ENCODE data around the gene SMU1. TPM values are rescaled to one million over a fixed set of nuclear protein-coding genes. Genes with fewer than 3 reads are reported as not detected.

The SMU1 gene
- total RNA-seq, 1 donor from 2014 or later = 22.9 TPM

- Mint-ChIP-seq H3K27ac (ENCODE audit: unreplicated experiment) (peak overlapping the region; percentile 84), H3K4me3 (ENCODE audit: unreplicated experiment) (peak overlapping the region; percentile 94), H3K4me1 (ENCODE audit: low read depth, unreplicated experiment) (peaks cover 40% of the 10 kb centered on the region), H3K27me3 (ENCODE audit: low read depth, unreplicated experiment) (no peaks in the 10 kb centered on the region), H3K9me3 (ENCODE audit: unreplicated experiment) (no peaks in the 10 kb centered on the region), H3K36me3 (ENCODE audit: low read depth, unreplicated experiment) (peaks cover 10% of the 10 kb centered on the region)
- FAIRE-seq (no peak), DNase-seq (ENCODE audit: low read depth) (peak; percentile 18)
- H3K4me2 ChIP-seq (ENCODE audit: low read length) = peak overlapping the region; percentile 94
- H3K9me3 ChIP-seq (ENCODE audit: insufficient read depth, low read depth, low read length) = no peaks in the 10 kb centered on the region
- H3K9ac ChIP-seq (ENCODE audit: low read length) = peak overlapping the region; percentile 99
- H3K4me1 ChIP-seq (ENCODE audit: insufficient read depth, low read length) = peaks cover 18% of the 10 kb centered on the region
- peaks cover 50% of the 10 kb centered on the region for H4K20me1 ChIP-seq (ENCODE audit: insufficient read depth, low read length)
- peak overlapping the region; percentile 14 for H2AFZ ChIP-seq (ENCODE audit: low read depth, low read length)
- H3K27me3 ChIP-seq (ENCODE audit: insufficient read depth, low read length) = no peaks in the 10 kb centered on the region
- H3K36me3 ChIP-seq (ENCODE audit: insufficient read depth, low read length) = peaks cover 26% of the 10 kb centered on the region
- peak overlapping the region; percentile 97 for H3K27ac ChIP-seq (ENCODE audit: low read depth, low read length)
- no peak for TF ChIP-seq EZH2 (IDR thresholded peaks at IDR 0.05; ENCODE audit: insufficient read depth, low read length)
- TF ChIP-seq CTCF (IDR thresholded peaks at IDR 0.05; ENCODE audit: insufficient read depth, low read depth, low read length) = no peak
- H3K4me3 ChIP-seq (ENCODE audit: insufficient read depth, low read depth, low read length) = peak overlapping the region; percentile 94
- peaks cover 94% of the 10 kb centered on the region for H3K79me2 ChIP-seq (ENCODE audit: insufficient read depth, low read length)
Observed at GRCh38 chr9:33025572-33026342, 50.7 kb downstream of the SMU1 start.

- H3K36me3 ChIP-seq (ENCODE audit: insufficient read depth, low read length) = peaks cover 19% of the 10 kb centered on the region
- peak within 1 kb of the TSS; percentile 94 for H3K4me2 ChIP-seq (ENCODE audit: low read length)
- TF ChIP-seq CTCF (IDR thresholded peaks at IDR 0.05; ENCODE audit: insufficient read depth, low read depth, low read length) (no peak), EZH2 (IDR thresholded peaks at IDR 0.05; ENCODE audit: insufficient read depth, low read length) (no peak)
- peaks cover 88% of the 10 kb centered on the region for H3K79me2 ChIP-seq (ENCODE audit: insufficient read depth, low read length)
- H3K27ac Mint-ChIP-seq (ENCODE audit: unreplicated experiment) = peak within 1 kb of the TSS; percentile 97
- peaks cover 45% of the 10 kb centered on the region for H4K20me1 ChIP-seq (ENCODE audit: insufficient read depth, low read length)
- DNase-seq (ENCODE audit: low read depth) (peak; percentile 79), FAIRE-seq (no peak)
- H3K27me3 Mint-ChIP-seq (ENCODE audit: low read depth, unreplicated experiment) = no peaks in the 10 kb centered on the region
- H3K9me3 Mint-ChIP-seq (ENCODE audit: unreplicated experiment) = no peaks in the 10 kb centered on the region
- H2AFZ ChIP-seq (ENCODE audit: low read depth, low read length) = peak within 1 kb of the TSS; percentile 86
- peaks cover 14% of the 10 kb centered on the region for H3K36me3 Mint-ChIP-seq (ENCODE audit: low read depth, unreplicated experiment)
- H3K4me1 ChIP-seq (ENCODE audit: insufficient read depth, low read length) = peaks cover 18% of the 10 kb centered on the region
- H3K4me1 Mint-ChIP-seq (ENCODE audit: low read depth, unreplicated experiment) = peaks cover 37% of the 10 kb centered on the region
- peak within 1 kb of the TSS; percentile 97 for H3K27ac ChIP-seq (ENCODE audit: low read depth, low read length)
- H3K27me3 ChIP-seq (ENCODE audit: insufficient read depth, low read length) = no peaks in the 10 kb centered on the region
- peak within 1 kb of the TSS; percentile 94 for H3K4me3 ChIP-seq (ENCODE audit: insufficient read depth, low read depth, low read length)
- H3K9me3 ChIP-seq (ENCODE audit: insufficient read depth, low read depth, low read length) = no peaks in the 10 kb centered on the region
- peak within 1 kb of the TSS; percentile 99 for H3K9ac ChIP-seq (ENCODE audit: low read length)
- peak within 1 kb of the TSS; percentile 94 for H3K4me3 Mint-ChIP-seq (ENCODE audit: unreplicated experiment)
Observed at GRCh38 chr9:33024966-33025571, 51.4 kb downstream of the SMU1 start, which contains the start of gene DNAJA1. DNAJA1 (plus strand) TSS chr9:33025273; CDS start chr9:33026485, 1,212 bp downstream.
